Cardiac fibroblast (primary cell): ENCODE results near the gene USP6NL.

Experiments used
- DNase-seq, 2 donors: peaks; one replicate each; pipeline versions ENCODE4 v3.0.0 to v3.0.0-alpha.2; 2010; ENCODE audit warnings: low read depth in 2 of 2
- H3K4me3 ChIP-seq, 2 donors: replicated peaks in 1 of 2; 1 replicate in 1 of 2; 2 replicates in 1 of 2; pipeline ENCODE4 v1.5.1; 2011; ENCODE audit warnings: low read depth in 2 of 2, low read length in 2 of 2, mild to moderate bottlenecking in 2 of 2, moderate library complexity in 1 of 2
- CTCF ChIP-seq: IDR thresholded peaks from one replicate; pipeline ENCODE4 v1.5.1; 2011; ENCODE audit warnings: low read depth, mild to moderate bottlenecking, low read length, inconsistent platforms

USP6NL gene

GRCh38 chr10:11509036-11509435, 102.4 kb downstream of the USP6NL start:
- DNase-seq, result peak in 1 of 2 donors; percentile 19
- no peak for TF ChIP-seq CTCF
- no peak overlapping the region for H3K4me3 ChIP-seq

GRCh38 chr10:11506247-11506789, 105.1 kb downstream of the USP6NL start:
- H3K4me3 ChIP-seq, result no peak overlapping the region
- no peak for TF ChIP-seq CTCF
- DNase-seq, result peak in 1 of 2 donors; percentile 14

- no peak for TF ChIP-seq CTCF
- no peak for DNase-seq
- H3K4me3 ChIP-seq, result no peak overlapping the region
These were observed 105.8 kb downstream of the USP6NL start for GRCh38 chr10:11505639-11506038.

GRCh38 chr10:11504566-11505285, 106.7 kb downstream of the USP6NL start:
- no peak for DNase-seq
- TF ChIP-seq CTCF, result no peak
- H3K4me3 ChIP-seq, result no peak overlapping the region

- TF ChIP-seq CTCF, result no peak
- H3K4me3 ChIP-seq, result no peak overlapping the region
- DNase-seq, result no peak
These were observed 109.8 kb downstream of the USP6NL start for GRCh38 chr10:11501600-11501999.

- TF ChIP-seq CTCF, result no peak
- no peak for DNase-seq
These were observed 111.9 kb downstream of the USP6NL start for GRCh38 chr10:11499425-11500071.

More at GRCh38 chr10:11499425-11500071, 111.9 kb downstream of the USP6NL start:
- H3K4me3 ChIP-seq, result no peak overlapping the region
